Activated T-helper 1 cell treated with anti-CD3 and anti-CD28 coated beads, Interleukin-2, amount 50 U/mL, for 16 hours (primary cell): Measurements from ENCODE around the gene CEP68.
"Not testable (repeated sequence)": the region's sequence is repeated elsewhere in the genome, so short reads cannot be mapped to it uniquely, and the experiment has no call there.

Experiments
- DNase-seq, 2 donors: peaks; one replicate each; pipeline ENCODE4 v3.0.0-alpha.2; 2020; ENCODE audit warnings: low read depth in 1 of 2, low spot score in 1 of 2

Gene CEP68

DNA sequence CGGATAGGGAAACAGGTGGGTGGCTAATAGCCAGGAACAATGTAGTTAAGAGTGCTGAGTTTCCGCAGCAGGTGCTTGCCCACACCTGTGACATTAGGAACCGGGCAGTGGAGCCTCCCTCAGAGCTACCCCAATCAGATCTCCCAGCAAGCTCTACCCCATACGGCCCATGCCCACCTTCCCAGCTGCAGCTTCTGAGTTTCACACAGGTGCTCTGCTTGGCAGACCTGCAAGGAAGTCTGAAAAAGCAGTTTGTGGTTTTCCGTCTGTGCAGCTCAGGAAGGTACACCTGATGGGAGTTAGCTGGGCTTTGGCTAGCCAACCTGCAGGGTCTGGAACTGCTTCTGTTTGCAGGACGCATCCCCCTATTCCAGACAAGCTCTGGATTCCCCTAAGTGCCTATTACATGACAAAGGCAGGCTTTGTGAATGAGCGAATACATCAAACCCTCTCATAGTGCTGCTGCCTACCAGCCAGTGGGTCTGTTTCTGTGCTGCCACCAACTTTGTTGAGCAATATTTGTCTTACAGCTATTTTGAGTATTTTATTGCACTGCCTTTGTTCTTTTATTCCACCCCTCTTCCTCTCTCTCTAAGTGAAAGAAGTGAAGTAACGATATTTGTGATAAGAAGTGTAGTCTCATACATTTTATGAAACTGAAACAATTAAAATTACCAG is 24.7 kb upstream of the CEP68 start:
- DNase-seq, result no peak

DNA sequence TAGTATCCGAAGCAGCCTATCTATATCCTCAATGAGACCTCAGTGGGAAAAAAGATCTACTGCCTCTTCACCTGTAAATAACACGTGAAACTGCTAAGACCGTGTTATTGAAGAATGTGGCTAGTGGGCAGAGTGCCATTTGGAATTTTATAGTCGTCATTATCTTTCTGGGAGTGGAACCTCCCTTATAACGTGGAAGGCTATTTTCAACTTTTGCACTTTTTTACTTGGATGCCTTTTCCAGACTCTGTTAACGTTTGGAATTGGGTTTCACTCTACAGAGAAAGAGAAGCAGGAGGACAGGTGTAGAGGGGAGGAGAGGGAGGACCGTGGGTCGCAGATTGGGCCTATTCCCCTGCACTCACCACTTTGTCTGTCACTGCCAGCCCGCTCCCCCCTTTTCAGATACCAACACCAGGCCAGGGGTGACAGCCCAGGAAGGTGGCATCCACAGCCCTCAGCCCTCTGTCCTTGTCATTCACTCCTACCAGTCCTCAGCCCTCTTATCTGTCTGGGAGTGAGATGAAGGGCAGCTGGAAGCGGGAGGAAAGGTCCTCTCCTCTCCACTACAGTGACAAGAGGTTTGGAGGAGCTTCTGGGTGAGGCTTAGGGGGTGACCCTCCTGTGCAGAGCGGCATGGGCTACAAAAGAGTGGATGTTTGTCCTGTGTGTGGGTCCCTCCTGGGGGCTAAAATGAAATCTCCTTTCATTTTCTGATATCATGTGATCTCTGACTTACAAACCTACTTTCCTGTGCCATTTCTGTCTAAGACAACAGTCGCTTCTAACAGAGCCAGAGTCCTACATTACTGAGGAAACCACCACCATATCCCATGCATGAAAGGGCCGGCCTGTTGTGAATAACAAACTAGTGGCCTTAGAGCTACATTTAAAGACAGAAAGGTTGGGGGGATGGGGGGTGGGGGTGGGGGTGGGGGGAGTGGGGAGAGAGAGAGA is 23.9 kb upstream of the CEP68 start:
- no peak for DNase-seq

DNA sequence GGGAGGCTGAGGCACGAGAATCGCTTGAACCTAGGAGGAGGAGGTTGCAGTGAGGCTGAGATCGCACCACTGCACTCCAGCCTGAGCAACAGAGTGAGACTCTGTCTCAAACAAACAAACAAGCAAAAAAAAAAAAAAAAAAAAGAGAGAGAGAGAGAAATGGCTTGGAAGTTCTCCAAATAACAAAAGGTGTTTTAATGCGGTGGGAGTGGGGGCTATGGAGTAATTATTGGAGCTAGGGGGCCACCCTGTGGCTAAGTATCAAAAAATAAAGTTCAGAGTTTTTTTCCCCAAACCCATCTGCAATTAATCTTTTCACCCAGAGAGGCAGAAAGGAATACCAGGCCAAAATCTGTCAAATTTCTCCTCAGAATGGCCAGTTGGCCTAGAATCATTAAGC is 23.0 kb upstream of the CEP68 start:
- no peak for DNase-seq

DNA sequence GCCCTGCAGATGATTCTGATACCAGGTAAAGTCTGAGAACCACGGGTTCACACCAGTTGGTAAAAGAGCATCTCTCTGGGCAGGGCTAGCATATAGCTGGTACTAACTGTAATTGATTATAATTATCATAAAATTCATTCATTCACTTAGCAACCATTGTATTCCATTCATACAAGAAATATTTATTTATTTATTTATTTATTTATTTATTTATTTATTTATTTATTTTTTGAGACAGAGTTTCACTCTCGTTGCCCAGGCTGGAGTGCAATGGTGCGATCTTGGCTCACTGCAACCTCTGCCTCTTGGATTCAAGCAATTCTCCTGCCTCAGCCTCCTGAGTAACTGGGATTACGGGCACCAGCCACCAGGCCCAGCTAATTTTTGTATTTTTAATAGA is 22.5 kb upstream of the CEP68 start:
- not testable (repeated sequence) for DNase-seq

DNA sequence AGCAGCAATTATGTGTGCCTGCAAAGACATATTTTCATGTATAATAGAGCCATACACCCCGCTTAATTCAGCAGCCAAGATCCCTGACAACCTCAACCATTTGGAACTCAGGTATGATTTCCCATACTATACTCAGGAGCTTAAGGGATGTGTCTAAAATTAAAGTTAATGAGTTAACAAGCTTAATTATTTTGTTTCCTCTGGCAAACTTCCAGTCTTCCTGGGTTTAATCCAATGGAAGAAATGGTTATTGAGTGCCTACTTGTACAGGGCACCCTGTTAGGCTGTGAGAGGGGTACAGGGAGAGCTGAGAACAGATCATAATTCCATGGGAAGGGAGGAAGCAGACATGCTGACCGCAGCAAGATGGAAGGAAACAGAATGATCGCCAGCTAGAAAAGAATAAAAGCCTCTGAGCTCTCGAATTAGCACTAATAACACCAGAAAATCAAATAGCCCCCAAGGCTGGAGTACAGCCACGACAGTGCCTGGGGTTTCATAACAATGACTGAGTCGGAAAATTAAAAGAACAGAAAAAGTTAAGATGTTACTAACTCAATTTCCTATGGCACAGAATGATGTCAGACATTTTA is 20.8 kb upstream of the CEP68 start:
- no peak for DNase-seq

DNA sequence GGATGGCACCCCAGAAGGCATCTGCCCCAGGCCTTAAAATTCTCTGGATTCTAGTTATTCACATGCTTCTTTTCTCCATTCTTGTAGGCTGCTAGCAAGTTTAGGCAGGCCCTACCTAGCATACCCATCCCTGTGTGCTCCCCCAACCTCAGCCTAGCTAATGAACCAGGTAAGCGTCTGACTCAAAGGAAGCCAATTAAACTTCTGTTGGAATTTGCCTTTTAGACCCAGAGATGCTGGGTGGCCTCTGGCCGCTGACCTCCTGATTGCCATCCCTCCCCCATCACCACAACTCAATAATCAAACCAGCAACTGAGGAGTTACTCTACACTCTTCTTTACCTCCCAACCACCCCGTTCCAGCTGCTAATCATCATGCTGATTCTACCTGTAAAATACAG is 19.0 kb upstream of the CEP68 start:
- DNase-seq, result no peak

DNA sequence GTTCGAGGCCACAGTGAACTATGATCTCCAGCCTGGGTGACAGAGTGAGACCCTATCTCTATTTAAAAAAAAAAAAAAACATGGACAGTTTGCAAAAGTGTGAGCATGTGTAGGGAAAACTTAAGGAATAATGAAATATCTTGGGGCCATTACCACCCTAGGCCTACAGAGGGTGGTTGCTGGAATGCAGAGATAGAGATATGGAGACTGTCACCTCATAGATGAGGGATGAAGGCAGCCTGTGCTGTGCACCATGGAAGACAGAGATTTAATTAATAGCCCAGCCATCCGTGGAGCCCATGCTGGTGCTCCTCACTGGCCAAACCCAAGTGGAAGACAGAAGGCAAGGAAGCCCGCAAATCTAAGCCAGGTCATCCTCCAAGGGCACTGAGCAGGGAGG is 16.6 kb upstream of the CEP68 start:
- DNase-seq, result no peak

DNA sequence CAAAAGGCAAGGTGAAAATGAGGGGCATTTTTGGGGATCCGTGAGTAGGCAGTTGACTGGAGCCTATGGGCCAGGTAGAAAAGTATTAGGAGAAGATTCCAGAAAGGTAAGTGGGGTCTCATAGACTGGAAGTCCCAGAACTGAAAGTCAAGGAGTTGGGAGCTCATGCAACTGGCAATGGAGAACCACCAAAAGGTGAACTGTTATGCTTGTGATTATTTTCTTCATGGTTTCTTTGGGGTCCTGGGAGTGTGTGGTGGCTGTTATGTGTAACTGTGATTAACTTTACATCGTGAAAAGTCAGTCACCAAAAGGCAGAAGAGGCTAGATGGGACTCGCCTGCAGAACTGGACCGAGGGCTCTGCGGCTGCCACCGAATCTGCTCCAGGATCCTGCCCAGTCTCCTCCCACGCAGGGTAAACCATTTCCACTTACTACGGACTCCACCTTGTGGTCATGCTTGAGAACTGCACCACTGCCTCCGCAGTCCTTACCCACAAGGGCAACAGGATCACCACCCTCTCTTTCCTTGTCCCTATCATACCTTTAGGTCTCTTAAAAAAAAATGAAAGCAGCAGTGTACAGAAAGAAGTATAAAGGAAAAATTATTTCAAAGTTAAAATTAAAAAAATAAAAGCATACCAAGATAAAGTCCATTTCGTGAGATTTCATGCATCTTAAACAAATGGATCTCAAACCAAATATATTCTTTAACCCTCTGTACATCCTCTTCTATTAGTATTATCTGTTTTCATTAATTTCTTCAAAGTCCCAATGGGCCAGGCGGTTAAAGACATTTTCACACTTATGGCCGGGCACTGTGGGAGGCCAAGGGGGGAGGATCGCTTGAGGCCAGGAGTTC is 15.6 kb upstream of the CEP68 start:
- peak; percentile 51 to 53 for DNase-seq

DNA sequence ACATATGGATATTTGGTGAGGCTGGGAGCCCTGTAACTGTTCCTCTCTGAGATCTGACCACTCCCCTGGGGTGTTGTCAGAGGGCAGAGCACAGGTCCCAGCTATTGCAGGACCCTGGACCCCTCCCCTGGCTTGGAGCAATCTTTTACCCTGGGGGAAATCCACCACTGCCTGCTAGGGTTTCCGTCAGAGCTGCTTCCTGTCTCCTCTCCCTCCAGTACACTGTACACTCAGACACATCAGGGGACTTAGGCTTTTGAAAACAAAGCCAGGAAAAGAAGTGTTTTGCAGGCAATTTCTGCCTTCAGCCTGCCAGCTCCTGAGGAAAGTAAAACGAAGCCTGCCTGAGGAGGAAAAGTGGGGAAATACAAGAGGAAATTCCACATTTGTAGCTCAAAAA is 13.2 kb upstream of the CEP68 start:
- DNase-seq, result no peak

DNA sequence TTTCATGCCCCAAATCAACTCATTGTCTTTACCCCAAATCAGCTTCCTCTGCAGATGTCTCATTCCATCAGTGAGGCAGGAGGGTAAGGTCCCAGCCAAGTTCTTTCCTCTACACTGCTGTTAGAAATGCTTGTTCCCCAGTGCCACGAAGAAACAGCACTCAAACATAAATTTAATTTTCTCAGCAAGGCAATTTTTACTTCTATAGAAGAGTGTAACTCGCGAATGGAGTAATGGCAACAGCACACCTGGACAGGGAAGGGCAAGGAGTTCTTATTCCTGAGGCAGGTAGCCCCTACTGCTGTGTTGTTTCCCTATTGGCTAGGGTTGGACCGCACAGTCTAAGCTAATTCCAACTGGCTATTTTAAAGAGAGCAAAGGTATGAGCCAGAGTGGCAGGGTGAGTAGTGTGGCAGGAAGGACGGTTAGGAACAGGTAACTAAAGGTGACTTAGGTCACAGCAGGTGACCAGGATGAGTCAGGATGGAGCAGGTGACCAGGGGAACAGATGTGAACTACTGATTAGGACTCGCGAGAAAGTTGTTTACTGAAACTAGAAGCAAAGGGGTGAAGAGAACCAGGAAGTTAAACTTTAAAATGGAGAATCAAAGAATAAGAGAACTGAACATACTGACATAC is 12.0 kb upstream of the CEP68 start:
- DNase-seq, result no peak

DNA sequence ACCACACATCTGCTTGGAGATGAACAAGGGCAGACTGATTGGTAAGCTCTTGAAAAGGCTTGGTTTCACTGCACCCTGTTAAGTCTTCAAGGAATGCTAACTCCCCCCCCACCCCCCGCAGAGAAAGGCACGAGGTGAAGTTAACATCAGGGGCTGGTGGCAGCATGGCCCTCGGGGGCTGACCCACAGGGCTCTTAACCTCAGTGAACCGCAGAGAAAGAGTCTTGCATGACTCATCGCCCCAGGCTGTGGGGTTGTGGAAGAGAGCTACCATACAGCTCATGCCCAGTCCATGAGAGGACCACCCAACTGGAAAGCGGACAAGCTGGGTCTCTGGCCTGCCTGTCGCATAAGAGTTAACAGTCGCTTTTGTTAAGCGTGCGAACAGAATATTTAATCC is 10.6 kb upstream of the CEP68 start:
- no peak for DNase-seq

DNA sequence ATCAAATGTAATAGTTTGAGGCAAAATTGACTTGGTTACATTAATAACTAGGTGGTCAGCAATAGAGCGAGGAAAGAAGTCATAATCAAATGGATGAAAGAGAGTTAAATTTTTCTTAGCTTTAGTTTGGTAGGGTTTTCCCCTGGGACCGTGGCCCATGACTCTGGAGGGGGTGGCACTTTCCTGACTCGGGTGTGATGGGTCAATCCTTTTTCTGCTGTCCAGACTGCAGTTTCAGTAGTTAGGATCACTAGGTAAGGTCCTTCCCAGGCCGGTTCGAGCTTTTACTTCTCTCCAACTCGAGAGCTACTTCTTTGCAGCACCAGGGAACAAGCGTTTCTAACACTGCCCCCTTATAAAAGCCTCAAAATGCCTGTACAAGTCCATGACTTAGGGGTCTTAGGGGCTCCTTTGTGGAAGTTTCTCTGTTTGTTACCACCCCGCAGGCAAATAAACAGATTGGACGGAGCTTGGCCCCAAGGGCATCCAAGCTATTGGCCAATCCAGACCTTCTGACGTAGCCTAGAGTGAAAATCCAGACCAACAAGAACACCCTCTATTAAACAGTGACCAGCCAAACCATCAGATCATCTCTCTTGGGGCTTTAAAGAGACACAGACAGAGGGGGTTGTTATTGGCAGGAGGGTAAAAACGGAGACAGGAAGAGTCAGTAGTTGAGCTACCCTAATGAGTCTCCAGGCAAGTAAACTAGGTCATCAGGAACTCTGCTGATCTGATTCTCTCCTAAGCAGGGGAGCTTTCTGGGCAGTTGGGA is 9.4 kb upstream of the CEP68 start:
- no peak for DNase-seq

DNA sequence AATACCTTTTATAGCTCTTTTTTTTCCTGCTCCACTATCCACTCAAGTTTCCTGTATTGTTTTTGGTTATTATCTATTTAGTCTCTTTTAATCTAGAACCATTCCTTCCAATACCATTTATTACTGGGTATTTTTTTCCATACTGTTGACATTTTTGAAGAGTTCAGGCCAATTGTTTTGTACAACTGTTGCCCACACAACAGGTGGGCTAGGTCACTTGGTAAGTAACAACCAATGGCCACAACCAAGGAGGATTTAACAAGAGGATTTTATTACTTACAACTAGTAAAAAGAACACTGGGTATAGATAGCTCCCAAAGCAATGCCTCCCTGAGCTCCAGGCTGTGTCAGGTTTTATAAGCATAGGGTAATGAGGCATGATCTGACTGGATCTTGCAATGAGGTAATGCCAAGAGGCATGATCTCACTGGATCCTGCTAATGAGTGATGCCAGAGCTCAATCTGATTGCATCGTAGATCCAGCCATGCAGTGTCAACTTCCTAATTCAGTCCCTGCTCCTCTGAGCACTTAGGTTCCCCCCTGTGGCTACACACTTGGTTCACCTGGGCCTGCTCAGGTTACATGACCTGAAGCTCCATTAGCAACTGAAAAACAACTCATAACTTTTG is 7.1 kb upstream of the CEP68 start:
- DNase-seq, result no peak

DNA sequence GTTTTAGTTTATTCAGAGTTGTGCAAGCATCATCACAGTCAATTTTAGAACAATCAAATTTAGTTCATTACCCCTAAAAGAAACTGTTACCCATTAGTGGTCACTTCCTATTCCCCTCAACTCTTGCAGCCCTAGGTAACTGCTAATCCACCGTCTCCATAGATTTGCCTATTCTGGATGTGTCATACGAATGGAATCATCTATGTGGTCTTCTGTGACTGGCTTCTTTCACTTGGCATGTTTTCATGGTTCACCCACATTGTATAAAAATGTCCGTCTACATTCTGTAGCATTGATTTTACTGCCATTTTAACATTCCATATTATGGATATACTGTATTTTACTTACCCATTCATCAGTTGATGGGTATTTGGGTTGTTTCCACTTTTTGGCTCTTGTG is 5.3 kb upstream of the CEP68 start:
- no peak for DNase-seq

DNA sequence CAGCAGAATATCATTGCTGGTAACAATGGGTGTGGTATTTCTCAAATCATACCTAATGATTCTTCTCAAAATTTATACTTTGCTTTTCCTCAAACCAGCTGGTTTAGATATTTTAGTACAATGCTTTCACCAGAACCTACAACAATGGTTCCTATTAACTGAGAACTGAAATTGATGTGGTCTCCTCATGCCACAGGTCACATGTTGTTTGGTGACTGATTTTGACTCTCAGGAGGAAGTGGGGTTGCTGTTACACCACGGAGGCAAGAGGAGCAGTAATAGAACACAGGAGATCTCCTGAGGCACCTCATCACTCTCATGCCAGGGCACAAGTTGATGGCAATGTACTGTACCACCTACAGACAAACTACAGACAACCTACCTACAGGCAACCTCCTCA is 3.0 kb upstream of the CEP68 start:
- no peak for DNase-seq

DNA sequence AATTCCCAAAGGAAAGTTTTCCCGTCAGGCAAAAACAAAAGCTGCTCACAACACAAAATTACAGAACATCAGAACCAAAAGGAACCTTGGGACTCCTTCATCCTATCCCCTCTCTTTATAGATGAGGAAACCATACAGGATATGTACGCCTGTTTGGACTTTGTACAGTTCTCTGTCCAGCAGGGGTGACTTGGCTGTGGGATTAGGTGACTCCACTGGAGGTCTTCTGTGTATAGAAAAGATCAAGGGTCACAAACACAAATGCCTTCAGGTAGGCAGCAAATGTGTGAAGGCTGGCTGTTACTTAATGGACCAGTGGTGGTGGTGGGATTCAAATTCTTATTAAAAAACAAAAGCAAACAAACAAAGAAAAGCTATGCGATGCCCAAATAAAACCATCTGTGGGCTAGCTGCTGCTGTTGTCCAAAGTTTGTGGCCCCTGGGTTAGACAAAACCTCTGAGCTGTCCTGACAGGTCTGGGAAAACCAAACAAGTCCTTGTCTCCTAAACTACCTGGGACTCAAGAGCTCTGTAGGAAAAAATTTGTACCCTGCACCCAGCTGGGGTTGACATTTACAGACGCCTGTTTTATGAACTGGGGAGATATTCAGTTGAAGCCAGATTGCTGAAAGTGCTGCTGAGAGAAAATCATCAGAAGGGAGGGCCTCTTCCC is 1.3 kb upstream of the CEP68 start:
- no peak for DNase-seq

DNA sequence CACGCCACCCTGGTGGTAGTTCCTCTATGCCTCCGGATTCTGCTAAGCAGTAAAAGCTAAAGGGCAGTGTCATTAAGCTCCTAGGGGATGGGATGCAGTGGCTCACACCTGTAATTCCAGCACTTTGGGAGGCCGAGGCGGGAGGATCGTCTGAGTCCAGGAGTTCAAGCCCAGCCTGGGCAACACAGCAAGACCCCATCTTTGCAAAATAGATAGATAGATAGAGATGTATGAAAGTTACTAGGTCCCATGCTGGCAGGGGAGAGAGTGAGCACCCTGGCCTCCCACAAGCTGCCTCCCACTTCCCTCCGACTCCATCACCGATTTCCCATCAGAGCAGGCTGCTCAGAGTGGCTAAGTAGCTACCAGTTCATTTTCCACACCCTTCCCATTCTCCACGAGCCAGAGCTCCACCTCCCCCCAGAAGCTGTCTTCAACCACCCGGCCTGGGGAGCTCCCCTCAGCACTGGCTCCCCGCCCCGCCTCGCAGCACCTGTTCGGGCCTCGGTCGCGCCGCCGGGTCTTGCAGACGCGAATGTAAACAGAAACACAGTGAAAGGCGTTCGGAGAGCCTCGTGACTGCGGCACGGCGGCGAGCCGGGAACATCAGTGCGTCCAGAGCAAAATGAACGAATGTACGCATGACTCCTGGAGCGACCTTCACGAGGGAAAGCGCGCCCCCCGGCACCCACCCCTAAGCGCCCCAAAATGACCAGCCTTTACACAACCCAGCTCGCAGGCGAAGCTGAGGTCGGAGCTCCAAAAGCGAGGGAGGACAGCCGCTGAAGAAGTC is 598 bp upstream of the CEP68 start:
- no peak for DNase-seq

DNA sequence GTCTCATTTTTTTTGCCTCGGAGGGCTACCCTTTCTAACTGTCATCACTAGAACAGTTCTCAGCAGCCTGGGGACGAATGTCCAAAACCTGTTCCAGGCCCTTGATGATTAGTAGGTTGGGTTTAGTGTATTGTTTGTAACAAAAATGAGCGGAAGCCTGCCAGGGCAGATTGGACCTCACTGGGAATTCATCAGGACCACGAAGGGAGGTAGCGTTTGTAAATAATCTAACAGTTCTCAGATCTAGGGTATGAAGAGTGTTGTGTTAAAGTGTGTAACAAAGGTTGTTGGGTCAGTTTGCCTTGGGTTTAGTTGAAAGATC is 799 bp downstream of the CEP68 start:
- no peak for DNase-seq
